Prostate gland (tissue), 2 donors: ENCODE data around the gene PHF12. TPM values are rescaled to one million over a fixed set of nuclear protein-coding genes. Genes with fewer than 3 reads are reported as not detected.
"Not testable (repeated sequence)": the region's sequence is repeated elsewhere in the genome, so short reads cannot be mapped to it uniquely, and the experiment has no call there.

ENCODE experiments used
- DNase-seq: peaks from one replicate; pipeline ENCODE4 v3.0.0-alpha.2; 2019; ENCODE audit warnings: low spot score
- H3K27ac ChIP-seq, 2 donors: fragments of 200-600 bp; sonication (generic); 2 replicates each; pipeline ENCODE4 v1.5.1; 2017 to 2019
- H3K27me3 ChIP-seq: fragments of 200-600 bp; sonication (generic); replicated peaks from 2 replicates; pipeline ENCODE4 v1.5.1; 2019; ENCODE audit not compliant: insufficient read depth
- H3K36me3 ChIP-seq, 2 donors: fragments of 200-600 bp; sonication (generic); 1 replicate in 1 of 2; 2 replicates in 1 of 2; pipeline versions ENCODE4 v1.5.1 to v1.8.1; 2017 to 2019
- H3K4me1 ChIP-seq: fragments of 200-600 bp; sonication (generic); replicated peaks from 2 replicates; pipeline ENCODE4 v1.5.1; 2019
- H3K4me3 ChIP-seq, 2 donors: fragments of 200-600 bp; sonication (generic); 2 replicates each; pipeline ENCODE4 v1.5.1; 2017 to 2019
- H3K9me3 ChIP-seq: fragments of 200-600 bp; sonication (generic); 2 replicates; pipeline ENCODE4 v1.5.1; 2017
- POLR2A ChIP-seq: fragments of 450-650 bp; IDR thresholded peaks from one replicate; pipeline ENCODE4 v1.6.1; 2016; ENCODE audit warnings: antibody characterized with exemption, mild to moderate bottlenecking
- POLR2AphosphoS5 ChIP-seq: sonication (generic); formaldehyde crosslinking; IDR thresholded peaks from one replicate; pipeline ENCODE4 v1.6.1; 2017; ENCODE audit warnings: antibody characterized with exemption
- WGBS: methylation state at CpG from one replicate; pipeline ENCODE4 v1.1.5; 2018; 5-methylcytosine and 5-hydroxymethylcytosine counted together
- intact Hi-C: fragments of 100-400 bp; cut with DNase I; formaldehyde crosslinking; loops from one replicate; pipeline ENCODE4 v1.14.2; 2022
- total RNA-seq, 2 donors: library from RNA; depleted of rRNA; stranded (reverse); fragments of >200 nt; gene quantifications; one replicate each; pipeline ENCODE4 v1.1.0, GENCODE V29; 2016
- TF ChIP-seq, protein P1 (sequence below), 4 experiments: fragments of 200-600 bp in 2 of 4; fragments of 450-650 bp in 2 of 4; sonication (generic) in 2 of 4; IDR thresholded peaks; 1 replicate in 3 of 4; 2 replicates in 1 of 4; pipeline ENCODE4 v1.5.1; 2016 to 2019; ENCODE audit warnings: antibody characterized with exemption in 4 of 4, mild to moderate bottlenecking in 2 of 4, moderate library complexity in 2 of 4

PHF12 gene
- total RNA-seq, 2 donors from 2014 or later, result 74.9 to 112 TPM

DNA sequence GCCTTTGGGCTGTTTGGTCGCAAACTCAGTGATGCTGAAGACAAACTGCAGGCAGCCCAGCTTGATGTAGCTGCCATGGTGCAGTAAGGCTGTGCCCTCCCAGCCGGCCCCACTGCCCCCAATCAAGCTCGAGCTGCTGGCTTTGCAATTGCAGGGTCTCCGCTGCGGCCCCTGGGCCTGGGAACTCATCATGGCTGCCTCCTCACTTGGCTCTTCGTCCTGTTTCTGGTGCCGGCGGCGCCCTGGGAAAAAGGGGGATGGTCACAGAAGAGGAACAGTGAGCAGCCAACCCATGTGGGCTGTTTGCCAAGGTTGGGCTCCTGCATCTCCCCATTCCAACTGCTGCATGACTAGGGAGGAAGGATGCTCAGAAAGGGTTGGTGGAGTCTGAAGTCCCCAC, 45.0 kb downstream of the PHF12 start:
- intact Hi-C loops, result no loop called here
- H3K27me3 ChIP-seq, result no peaks in the 10 kb centered on the region
- WGBS, result 73% methylated on average over 9 of the region's 9 CpGs
- no peak overlapping the region for H3K27ac ChIP-seq
- TF ChIP-seq, protein P1, sequence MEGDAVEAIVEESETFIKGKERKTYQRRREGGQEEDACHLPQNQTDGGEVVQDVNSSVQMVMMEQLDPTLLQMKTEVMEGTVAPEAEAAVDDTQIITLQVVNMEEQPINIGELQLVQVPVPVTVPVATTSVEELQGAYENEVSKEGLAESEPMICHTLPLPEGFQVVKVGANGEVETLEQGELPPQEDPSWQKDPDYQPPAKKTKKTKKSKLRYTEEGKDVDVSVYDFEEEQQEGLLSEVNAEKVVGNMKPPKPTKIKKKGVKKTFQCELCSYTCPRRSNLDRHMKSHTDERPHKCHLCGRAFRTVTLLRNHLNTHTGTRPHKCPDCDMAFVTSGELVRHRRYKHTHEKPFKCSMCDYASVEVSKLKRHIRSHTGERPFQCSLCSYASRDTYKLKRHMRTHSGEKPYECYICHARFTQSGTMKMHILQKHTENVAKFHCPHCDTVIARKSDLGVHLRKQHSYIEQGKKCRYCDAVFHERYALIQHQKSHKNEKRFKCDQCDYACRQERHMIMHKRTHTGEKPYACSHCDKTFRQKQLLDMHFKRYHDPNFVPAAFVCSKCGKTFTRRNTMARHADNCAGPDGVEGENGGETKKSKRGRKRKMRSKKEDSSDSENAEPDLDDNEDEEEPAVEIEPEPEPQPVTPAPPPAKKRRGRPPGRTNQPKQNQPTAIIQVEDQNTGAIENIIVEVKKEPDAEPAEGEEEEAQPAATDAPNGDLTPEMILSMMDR (IDR thresholded peaks at IDR 0.05), result no peak
- TF ChIP-seq POLR2AphosphoS5 (no peak), POLR2A (no peak)
- H3K36me3 ChIP-seq, result peaks cover 17 to 29% of the 10 kb centered on the region in 2 donors
- H3K4me1 ChIP-seq, result peaks cover 4% of the 10 kb centered on the region
- no peak overlapping the region for H3K4me3 ChIP-seq
- H3K9me3 ChIP-seq, result no peaks in the 10 kb centered on the region
- no peak for DNase-seq

GRCh38 chr17:28904800-28905199, 46.5 kb downstream of the PHF12 start:
- TF ChIP-seq, protein P1 (IDR thresholded peaks at IDR 0.05), result no peak
- TF ChIP-seq POLR2A (no peak), POLR2AphosphoS5 (no peak)
- Histone ChIP-seq H3K36me3 (peaks cover 4 to 14% of the 10 kb centered on the region in 2 donors), H3K4me1 (peaks cover 9% of the 10 kb centered on the region), H3K4me3 (no peak overlapping the region), H3K9me3 (no peaks in the 10 kb centered on the region), H3K27me3 (no peaks in the 10 kb centered on the region), H3K27ac (no peak overlapping the region)
- 50% methylated on average over 4 of the region's 4 CpGs for WGBS
- intact Hi-C loops, result no loop called here
- no peak for DNase-seq

- DNase-seq, intact Hi-C loops, H3K36me3 ChIP-seq, H3K4me1 ChIP-seq, H3K27me3 ChIP-seq, H3K9me3 ChIP-seq, H3K4me3 ChIP-seq: not testable (repeated sequence)
- 53% methylated on average over 5 of the region's 5 CpGs for WGBS
- H3K27ac ChIP-seq, result peak overlapping the region in 1 of 2 donors; percentile 85
Observed at GRCh38 chr17:28903546-28903841, 47.8 kb downstream of the PHF12 start.

- H3K4me1 ChIP-seq, result peaks cover 12% of the 10 kb centered on the region
- TF ChIP-seq, protein P1 (IDR thresholded peaks at IDR 0.05), result peak; percentile 80 to 98 (median 92)
- TF ChIP-seq POLR2AphosphoS5 (peak; percentile 39), POLR2A (peak; percentile 70)
- peak within 1 kb of the TSS; percentile 73 to 81 for H3K4me3 ChIP-seq
- DNase-seq, result peak; percentile 89
- no peaks in the 10 kb centered on the region for H3K27me3 ChIP-seq
- H3K36me3 ChIP-seq, result peaks cover 0 to 9% of the 10 kb centered on the region in 2 donors
- WGBS, result 2% methylated on average over 21 of the region's 55 CpGs
- H3K9me3 ChIP-seq, result no peaks in the 10 kb centered on the region
- intact Hi-C loops, result no loop called here
- H3K27ac ChIP-seq, result peak within 1 kb of the TSS; percentile 78 to 85
Observed at GRCh38 chr17:28902819-28903545, 48.3 kb downstream of the PHF12 start, which contains the start of gene DHRS13. Gene DHRS13 (minus strand): TSS chr17:28903079. CDS start chr17:28902944, 135 bp downstream.

- Histone ChIP-seq H3K4me3 (peak overlapping the region; percentile 73 to 81), H3K36me3 (peaks cover 0 to 9% of the 10 kb centered on the region in 2 donors), H3K9me3 (no peaks in the 10 kb centered on the region), H3K4me1 (peaks cover 16% of the 10 kb centered on the region), H3K27ac (peak overlapping the region; percentile 78 to 85), H3K27me3 (no peaks in the 10 kb centered on the region)
- TF ChIP-seq POLR2A, result no peak
- peak; percentile 7 for TF ChIP-seq POLR2AphosphoS5
- DNase-seq, result peak; percentile 55
- 3% methylated on average over 60 of the region's 62 CpGs for WGBS
- intact Hi-C loops, result no loop called here
Observed at GRCh38 chr17:28901866-28902818, 49.2 kb downstream of the PHF12 start.
